ENCODE measurements around the gene C10orf53. TPM values are rescaled to one million over a fixed set of nuclear protein-coding genes. Genes with fewer than 3 reads are reported as not detected.
A peak's percentile ranks its signal among the peaks of the same experiment; 100 is the strongest.

C10orf53 gene
- total and polyA plus RNA-seq, 2 donors from 2014 or later = not detected

GRCh38 chr10:49633327-49634068, 46.0 kb upstream of the C10orf53 start:
- H3K9ac ChIP-seq (ENCODE audit: low read length in 3 of 3) = no peak overlapping the region
- no peaks in the 10 kb centered on the region for H3K36me3 ChIP-seq (ENCODE audit: control insufficient read depth in 2 of 3, insufficient read depth in 3 of 3, low read length in 3 of 3)
- no peak overlapping the region for H3K4me3 ChIP-seq (ENCODE audit: low read length in 3 of 3)
- TF ChIP-seq, protein P1, sequence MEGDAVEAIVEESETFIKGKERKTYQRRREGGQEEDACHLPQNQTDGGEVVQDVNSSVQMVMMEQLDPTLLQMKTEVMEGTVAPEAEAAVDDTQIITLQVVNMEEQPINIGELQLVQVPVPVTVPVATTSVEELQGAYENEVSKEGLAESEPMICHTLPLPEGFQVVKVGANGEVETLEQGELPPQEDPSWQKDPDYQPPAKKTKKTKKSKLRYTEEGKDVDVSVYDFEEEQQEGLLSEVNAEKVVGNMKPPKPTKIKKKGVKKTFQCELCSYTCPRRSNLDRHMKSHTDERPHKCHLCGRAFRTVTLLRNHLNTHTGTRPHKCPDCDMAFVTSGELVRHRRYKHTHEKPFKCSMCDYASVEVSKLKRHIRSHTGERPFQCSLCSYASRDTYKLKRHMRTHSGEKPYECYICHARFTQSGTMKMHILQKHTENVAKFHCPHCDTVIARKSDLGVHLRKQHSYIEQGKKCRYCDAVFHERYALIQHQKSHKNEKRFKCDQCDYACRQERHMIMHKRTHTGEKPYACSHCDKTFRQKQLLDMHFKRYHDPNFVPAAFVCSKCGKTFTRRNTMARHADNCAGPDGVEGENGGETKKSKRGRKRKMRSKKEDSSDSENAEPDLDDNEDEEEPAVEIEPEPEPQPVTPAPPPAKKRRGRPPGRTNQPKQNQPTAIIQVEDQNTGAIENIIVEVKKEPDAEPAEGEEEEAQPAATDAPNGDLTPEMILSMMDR (IDR thresholded peaks at IDR 0.05; ENCODE audit: borderline replicate concordance, extremely low read depth, insufficient read depth) = no peak
- H3K9me3 ChIP-seq (ENCODE audit: control insufficient read depth in 2 of 3, insufficient read depth in 1 of 3, low read length in 3 of 3) = no peaks in the 10 kb centered on the region
- no peaks in the 10 kb centered on the region for H3K27me3 ChIP-seq (ENCODE audit: control insufficient read depth, insufficient read depth, low read length)
- no peaks in the 10 kb centered on the region for H3K4me1 ChIP-seq (ENCODE audit: control insufficient read depth in 2 of 3, insufficient read depth in 2 of 3, low read depth in 1 of 3, low read length in 3 of 3)
- DNase-seq = peak in 1 of 5 donors; percentile 26
- no peak overlapping the region for H3K27ac ChIP-seq (ENCODE audit: low read depth in 2 of 2, low read length in 2 of 2)
- intact Hi-C loops (cut with DNase I) = no loop called here
- no peak for FAIRE-seq

GRCh38 chr10:49634069-49634660, 45.3 kb upstream of the C10orf53 start:
- Histone ChIP-seq H3K27ac (ENCODE audit: low read depth in 2 of 2, low read length in 2 of 2) (no peak overlapping the region), H3K4me1 (ENCODE audit: control insufficient read depth in 2 of 3, insufficient read depth in 2 of 3, low read depth in 1 of 3, low read length in 3 of 3) (no peaks in the 10 kb centered on the region), H3K36me3 (ENCODE audit: control insufficient read depth in 2 of 3, insufficient read depth in 3 of 3, low read length in 3 of 3) (no peaks in the 10 kb centered on the region), H3K4me3 (ENCODE audit: low read length in 3 of 3) (no peak overlapping the region), H3K27me3 (ENCODE audit: control insufficient read depth, insufficient read depth, low read length) (no peaks in the 10 kb centered on the region), H3K9me3 (ENCODE audit: control insufficient read depth in 2 of 3, insufficient read depth in 1 of 3, low read length in 3 of 3) (no peaks in the 10 kb centered on the region), H3K9ac (ENCODE audit: low read length in 3 of 3) (no peak overlapping the region)
- FAIRE-seq = no peak
- intact Hi-C loops (cut with DNase I) = no loop called here
- DNase-seq = peak in 1 of 5 donors; percentile 20
- TF ChIP-seq, protein P1 (IDR thresholded peaks at IDR 0.05; ENCODE audit: borderline replicate concordance, extremely low read depth, insufficient read depth) = no peak

DNA sequence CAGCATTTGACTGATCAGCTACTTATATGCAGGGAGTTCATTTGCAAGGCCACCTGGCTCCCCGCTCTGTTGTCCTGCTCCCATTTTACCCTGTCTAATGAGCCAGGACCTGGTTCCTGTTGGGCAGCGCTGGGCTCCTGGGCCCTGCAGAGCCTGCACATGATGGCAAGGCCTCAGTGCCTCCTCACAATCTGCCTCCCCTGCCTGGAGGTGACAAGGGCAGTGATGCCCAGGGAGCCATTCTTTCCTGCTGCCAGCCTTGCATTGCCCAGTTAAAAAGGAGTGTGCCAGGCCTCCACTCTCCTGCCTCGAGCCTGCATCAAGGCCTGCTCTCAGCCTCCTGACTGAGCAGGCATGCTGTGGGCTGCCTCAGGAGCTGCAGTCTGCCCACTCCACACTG, 37.1 kb upstream of the C10orf53 start:
- Histone ChIP-seq H3K9me3 (ENCODE audit: control insufficient read depth in 2 of 3, insufficient read depth in 1 of 3, low read length in 3 of 3) (no peaks in the 10 kb centered on the region), H3K4me3 (ENCODE audit: low read length in 3 of 3) (no peak overlapping the region), H3K4me1 (ENCODE audit: control insufficient read depth in 2 of 3, insufficient read depth in 2 of 3, low read depth in 1 of 3, low read length in 3 of 3) (no peaks in the 10 kb centered on the region), H3K27ac (ENCODE audit: low read depth in 2 of 2, low read length in 2 of 2) (no peak overlapping the region), H3K27me3 (ENCODE audit: control insufficient read depth, insufficient read depth, low read length) (peaks cover 2% of the 10 kb centered on the region), H3K9ac (ENCODE audit: low read length in 3 of 3) (no peak overlapping the region), H3K36me3 (ENCODE audit: control insufficient read depth in 2 of 3, insufficient read depth in 3 of 3, low read length in 3 of 3) (no peaks in the 10 kb centered on the region)
- no peak for DNase-seq
- intact Hi-C loops (cut with DNase I) = no loop called here
- no peak for FAIRE-seq
- TF ChIP-seq, protein P1 (IDR thresholded peaks at IDR 0.05; ENCODE audit: borderline replicate concordance, extremely low read depth, insufficient read depth) = no peak
